Endothelial cell of umbilical vein (primary cell): ENCODE data around the gene GPR155. TPM values are rescaled to one million over a fixed set of nuclear protein-coding genes. Genes with fewer than 3 reads are reported as not detected.

ENCODE experiments used
- BruUV-seq: library from RNA; stranded (reverse); fragments of 400-500 nt; replicated peaks from 2 replicates; lab custom pipeline; 2021; lab: Mats Ljungman, UMichigan
- CTCF ChIA-PET: fragments of 300-600, 350-600 bp; sonication (Branson Sonifier 250); formaldehyde crosslinking; loops from one replicate; lab custom pipeline; 2021; ENCODE audit warnings: antibody characterized with exemption, inconsistent platforms; lab: Charles Lee
- POLR2A ChIA-PET: fragments of 300-600, 350-600 bp; sonication (Branson Sonifier 250); formaldehyde crosslinking; loops from one replicate; lab custom pipeline; 2021; ENCODE audit warnings: antibody characterized with exemption, inconsistent platforms; lab: Charles Lee
- DNase-seq: peaks from one replicate; pipeline ENCODE4 v3.0.0-alpha.2; 2011; ENCODE audit warnings: low read depth, low spot score
- FAIRE-seq: peaks from 2 replicates; lab custom pipeline; 2011; peaks lifted over from hg19 to GRCh38; lab: Jason Lieb, UNC
- H2AFZ ChIP-seq: 2 replicates; pipeline ENCODE4 v1.6.0; 2012; ENCODE audit warnings: low read depth, low read length, control low read depth, inconsistent platforms
- H3K27ac ChIP-seq: 2 replicates; pipeline ENCODE4 v1.5.1; 2011; ENCODE audit warnings: low read depth, mild to moderate bottlenecking, control low read depth, low read length, moderate library complexity; ENCODE audit not compliant: insufficient read depth
- H3K27me3 ChIP-seq, 2 experiments: 2 replicates each; pipeline versions ENCODE4 v1.6.0 to v1.6.1; 2011; ENCODE audit warnings: low read length in 2 of 2, mixed read lengths in 1 of 2; ENCODE audit not compliant: control insufficient read depth in 2 of 2, insufficient read depth in 2 of 2
- H3K36me3 ChIP-seq, 2 experiments: 2 replicates in 1 of 2; 3 replicates in 1 of 2; pipeline ENCODE4 v1.5.1; 2011; ENCODE audit warnings: low read length in 2 of 2, mild to moderate bottlenecking in 1 of 2, moderate library complexity in 1 of 2; ENCODE audit not compliant: control insufficient read depth in 2 of 2, insufficient read depth in 2 of 2; ENCODE audit errors: extremely low read depth in 1 of 2
- H3K4me1 ChIP-seq: 3 replicates; pipeline ENCODE4 v1.5.1; 2011; ENCODE audit warnings: mild to moderate bottlenecking, low read length; ENCODE audit not compliant: control insufficient read depth, insufficient read depth; ENCODE audit errors: extremely low read depth
- H3K4me2 ChIP-seq: 2 replicates; pipeline ENCODE4 v1.6.1; 2011; ENCODE audit warnings: low read length, control low read depth, mixed read lengths; ENCODE audit not compliant: insufficient read depth
- H3K4me3 ChIP-seq, 3 experiments: fragments of 200-600 bp in 1 of 3; sonication (generic), shearing (Covaris generic) in 1 of 3; replicated peaks in 1 of 3; 2 replicates each; pipeline ENCODE4 v1.5.1; 2011 to 2016; ENCODE audit warnings: control low read depth in 3 of 3, low read length in 3 of 3, mild to moderate bottlenecking in 2 of 3, inconsistent platforms in 1 of 3, low read depth in 1 of 3, moderate library complexity in 1 of 3; ENCODE audit not compliant: insufficient read depth in 1 of 3
- H3K79me2 ChIP-seq: 2 replicates; pipeline ENCODE4 v1.6.0; 2012; ENCODE audit warnings: low read length, inconsistent platforms; ENCODE audit not compliant: control insufficient read depth, insufficient read depth
- H3K9ac ChIP-seq: replicated peaks from 2 replicates; pipeline ENCODE3; 2011; ENCODE audit warnings: low read length, control low read depth; ENCODE audit not compliant: insufficient read depth; ENCODE audit errors: extremely low read depth
- H3K9me1 ChIP-seq: replicated peaks from 3 replicates; pipeline ENCODE4 v1.6.0; 2011; ENCODE audit warnings: mild to moderate bottlenecking, low read length; ENCODE audit not compliant: control insufficient read depth, insufficient read depth; ENCODE audit errors: extremely low read depth
- H3K9me3 ChIP-seq: replicated peaks from 2 replicates; pipeline ENCODE4 v1.5.1; 2012; ENCODE audit warnings: low read length, inconsistent platforms; ENCODE audit not compliant: control insufficient read depth, insufficient read depth
- H4K20me1 ChIP-seq: replicated peaks from 2 replicates; pipeline ENCODE3; 2011; ENCODE audit warnings: mild to moderate bottlenecking, low read length; ENCODE audit not compliant: control insufficient read depth, insufficient read depth; ENCODE audit errors: extremely low read depth
- EZH2 ChIP-seq: IDR thresholded peaks from 2 replicates; pipeline ENCODE4 v1.6.1; 2012; ENCODE audit warnings: borderline replicate concordance, low read depth, mild to moderate bottlenecking, moderate library complexity, low read length, inconsistent platforms; ENCODE audit not compliant: severe bottlenecking
- FOS ChIP-seq: IDR thresholded peaks from 2 replicates; pipeline ENCODE4 v1.6.1; 2011; ENCODE audit warnings: mild to moderate bottlenecking, low read length, moderate library complexity, borderline replicate concordance; ENCODE audit not compliant: insufficient read depth
- GATA2 ChIP-seq: IDR thresholded peaks from 2 replicates; pipeline ENCODE4 v1.7.0; 2011; ENCODE audit warnings: low read depth, mild to moderate bottlenecking, moderate library complexity, mixed read lengths, low read length; ENCODE audit not compliant: insufficient read length, insufficient read depth
- JUN ChIP-seq: IDR thresholded peaks from 2 replicates; pipeline ENCODE4 v1.6.1; 2011; ENCODE audit warnings: borderline replicate concordance, low read depth; ENCODE audit not compliant: insufficient read length, insufficient read depth
- MYC ChIP-seq: IDR thresholded peaks from one replicate; pipeline ENCODE4 v1.6.1; 2011; ENCODE audit warnings: mild to moderate bottlenecking, low read depth, low read length
- POLR2A ChIP-seq: IDR thresholded peaks from 2 replicates; pipeline ENCODE4 v1.6.1; 2012; ENCODE audit warnings: low read depth, mild to moderate bottlenecking, control low read depth, low read length
- POLR2AphosphoS5 ChIP-seq: IDR thresholded peaks from 2 replicates; pipeline ENCODE4 v1.6.1; 2012; ENCODE audit warnings: low read depth, mild to moderate bottlenecking, control low read depth, low read length, moderate library complexity; ENCODE audit not compliant: insufficient read depth
- dilution Hi-C: fragments of 300-500 bp; cut with MboI; formaldehyde crosslinking; loops from one replicate; pipeline ENCODE4 v1.15.0; 2019; ENCODE audit warnings: low sequenced_read_pairs; ENCODE audit not compliant: extremely low pct_ligation_motif_present
- intact Hi-C: fragments of 100-400 bp; cut with micrococcal nuclease; formaldehyde crosslinking; loops from one replicate; pipeline ENCODE4 v1.10.0; 2022
- polyA plus RNA-seq, 4 experiments: library from polyadenylated mRNA; depleted of rRNA in 3 of 4; stranded (reverse) in 3 of 4; unstranded in 1 of 4; fragments of >200 nt; gene quantifications; 2 replicates each; pipeline versions ENCODE4 v1.2.1 to v1.2.3, GENCODE V29; 2011 to 2012; ENCODE audit warnings: missing spikeins in 1 of 4
- total RNA-seq: library from RNA; stranded (reverse); gene quantifications from 2 replicates; pipeline ENCODE4 v1.2.3, GENCODE V29; 2021
- TF ChIP-seq, protein P1 (sequence below): IDR thresholded peaks from 2 replicates; pipeline ENCODE4 v1.6.1; 2011; ENCODE audit not compliant: insufficient read depth, insufficient read length
- TF ChIP-seq, protein P2 (sequence below), 2 donors: IDR thresholded peaks; 1 replicate in 1 of 2; 2 replicates in 1 of 2; pipeline ENCODE4 v1.5.1; 2011; ENCODE audit warnings: low read length in 2 of 2, mild to moderate bottlenecking in 2 of 2, moderate library complexity in 2 of 2, control low read depth in 1 of 2, inconsistent platforms in 1 of 2, low read depth in 1 of 2; ENCODE audit not compliant: insufficient read depth in 1 of 2; ENCODE audit errors: extremely low read depth in 1 of 2

Gene GPR155
- total and polyA plus RNA-seq, 2 donors (not counting 3 experiments of a cell fraction or from before 2014, with no cell fraction given): 0.62 to 1.7 TPM

DNA sequence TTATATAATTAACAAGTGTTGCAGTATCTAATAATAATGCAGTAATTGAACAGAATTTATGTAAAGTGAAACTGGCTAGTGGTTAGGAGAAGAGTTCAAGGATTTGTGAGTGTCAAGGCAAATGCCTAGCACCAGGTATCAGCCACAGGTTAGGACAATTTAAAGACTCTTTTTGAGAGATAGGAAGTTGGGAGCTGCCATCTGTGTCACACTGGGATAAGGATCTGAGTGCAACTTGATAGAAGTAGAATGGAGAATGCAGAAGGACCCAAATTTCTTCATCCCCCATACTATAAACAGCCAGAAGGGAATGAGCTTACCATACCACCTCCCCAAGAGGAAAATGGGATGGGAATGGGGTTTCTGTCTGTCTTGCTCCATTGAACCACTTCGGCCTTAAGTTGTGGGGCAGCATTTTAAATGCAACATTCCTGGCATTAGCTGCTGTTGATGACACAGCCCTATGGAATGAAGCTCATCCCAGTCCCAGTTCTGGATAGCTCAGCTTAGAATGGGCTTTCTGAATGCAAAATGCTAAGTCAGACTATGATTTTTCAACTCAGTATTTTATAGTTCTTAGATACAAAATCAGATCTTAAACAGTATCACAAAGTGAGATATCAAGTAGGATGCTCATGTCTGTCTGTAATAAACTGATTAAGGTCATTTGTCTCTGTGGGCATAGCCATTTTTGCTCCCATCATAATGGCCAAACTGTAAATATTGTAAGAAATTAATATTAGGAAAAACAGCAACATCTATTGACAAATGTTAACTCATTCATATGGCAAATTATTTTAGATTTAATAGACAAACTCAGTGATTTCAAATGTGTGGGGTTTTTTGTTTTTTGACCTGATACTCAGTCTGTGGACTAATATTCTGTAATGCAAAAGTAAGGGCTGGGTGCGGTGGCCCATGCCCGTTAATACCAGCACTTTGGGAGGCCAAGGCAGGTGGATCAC, 44.0 kb downstream of the GPR155 start:
- H3K4me3 ChIP-seq: no peak overlapping the region
- H3K27me3 ChIP-seq: no peaks in the 10 kb centered on the region
- peaks cover 2% of the 10 kb centered on the region for H3K4me1 ChIP-seq
- no peaks in the 10 kb centered on the region for H4K20me1 ChIP-seq
- intact Hi-C loops: no loop called here
- no peaks in the 10 kb centered on the region for H3K9me3 ChIP-seq
- no peak overlapping the region for H3K27ac ChIP-seq
- no peak overlapping the region for H3K4me2 ChIP-seq
- H3K79me2 ChIP-seq: no peaks in the 10 kb centered on the region
- H3K36me3 ChIP-seq: no peaks in the 10 kb centered on the region
- no peaks in the 10 kb centered on the region for H3K9me1 ChIP-seq
- ChIA-PET POLR2A (no interaction called here), CTCF (interaction anchor here (0.7 to 1.0 kb wide), 4 partner anchors 11 to 1040 kb away, joined by 3 to 7 read pairs (median 4); no protein-coding TSS in a partner anchor)
- no peak overlapping the region for H3K9ac ChIP-seq
- H2AFZ ChIP-seq: no peak overlapping the region
- no peak for FAIRE-seq
- no peak for DNase-seq
- no peak for TF ChIP-seq JUN
- TF ChIP-seq FOS: no peak
- TF ChIP-seq POLR2A: no peak
- TF ChIP-seq, protein P1, sequence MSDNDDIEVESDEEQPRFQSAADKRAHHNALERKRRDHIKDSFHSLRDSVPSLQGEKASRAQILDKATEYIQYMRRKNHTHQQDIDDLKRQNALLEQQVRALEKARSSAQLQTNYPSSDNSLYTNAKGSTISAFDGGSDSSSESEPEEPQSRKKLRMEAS: no peak
- dilution Hi-C loops: no loop called here
- BruUV-seq: no TSS peak

DNA sequence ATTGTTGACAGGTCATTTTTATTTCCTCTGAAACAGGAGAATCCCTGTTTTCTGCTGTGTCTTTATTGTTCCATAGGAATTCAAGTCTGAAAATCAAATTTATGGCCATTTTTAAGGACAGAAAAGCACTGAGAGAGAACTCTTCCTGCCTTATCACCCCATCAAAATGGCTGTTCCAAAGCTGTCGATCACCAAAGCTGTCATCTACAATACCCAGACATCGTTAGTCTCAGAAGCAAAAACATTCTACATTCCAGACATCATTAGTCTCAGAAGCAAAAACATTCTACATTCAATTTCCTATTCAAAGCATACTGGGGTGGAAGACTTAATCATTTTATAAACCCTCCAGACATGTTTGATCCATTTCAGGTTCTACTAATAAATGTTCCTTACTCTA, 46.9 kb downstream of the GPR155 start:
- Histone ChIP-seq H3K27ac (no peak overlapping the region), H3K79me2 (no peaks in the 10 kb centered on the region), H2AFZ (no peak overlapping the region), H3K4me3 (no peak overlapping the region), H3K27me3 (no peaks in the 10 kb centered on the region), H4K20me1 (no peaks in the 10 kb centered on the region), H3K9ac (no peak overlapping the region), H3K9me3 (no peaks in the 10 kb centered on the region), H3K4me2 (no peak overlapping the region), H3K9me1 (no peaks in the 10 kb centered on the region), H3K4me1 (peaks cover 15% of the 10 kb centered on the region), H3K36me3 (no peaks in the 10 kb centered on the region)
- FAIRE-seq (no peak), DNase-seq (no peak)
- POLR2A ChIA-PET: no interaction called here
- CTCF ChIA-PET: no interaction called here
- TF ChIP-seq JUN (no peak), EZH2 (no peak), POLR2AphosphoS5 (no peak), GATA2 (no peak), MYC (no peak), FOS (no peak), POLR2A (no peak)
- TF ChIP-seq, protein P1: no peak
- TF ChIP-seq, protein P2, sequence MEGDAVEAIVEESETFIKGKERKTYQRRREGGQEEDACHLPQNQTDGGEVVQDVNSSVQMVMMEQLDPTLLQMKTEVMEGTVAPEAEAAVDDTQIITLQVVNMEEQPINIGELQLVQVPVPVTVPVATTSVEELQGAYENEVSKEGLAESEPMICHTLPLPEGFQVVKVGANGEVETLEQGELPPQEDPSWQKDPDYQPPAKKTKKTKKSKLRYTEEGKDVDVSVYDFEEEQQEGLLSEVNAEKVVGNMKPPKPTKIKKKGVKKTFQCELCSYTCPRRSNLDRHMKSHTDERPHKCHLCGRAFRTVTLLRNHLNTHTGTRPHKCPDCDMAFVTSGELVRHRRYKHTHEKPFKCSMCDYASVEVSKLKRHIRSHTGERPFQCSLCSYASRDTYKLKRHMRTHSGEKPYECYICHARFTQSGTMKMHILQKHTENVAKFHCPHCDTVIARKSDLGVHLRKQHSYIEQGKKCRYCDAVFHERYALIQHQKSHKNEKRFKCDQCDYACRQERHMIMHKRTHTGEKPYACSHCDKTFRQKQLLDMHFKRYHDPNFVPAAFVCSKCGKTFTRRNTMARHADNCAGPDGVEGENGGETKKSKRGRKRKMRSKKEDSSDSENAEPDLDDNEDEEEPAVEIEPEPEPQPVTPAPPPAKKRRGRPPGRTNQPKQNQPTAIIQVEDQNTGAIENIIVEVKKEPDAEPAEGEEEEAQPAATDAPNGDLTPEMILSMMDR (IDR thresholded peaks at IDR 0.05; ENCODE audit: extremely low read depth in 1 of 2, insufficient read depth in 1 of 2, low read depth in 1 of 2, low read length in 2 of 2): no peak
- no TSS peak for BruUV-seq
- dilution Hi-C loops (no loop called here), intact Hi-C loops (no loop called here)
